ENCODE data around the gene SLC22A4. TPM values are rescaled to one million over a fixed set of nuclear protein-coding genes. Genes with fewer than 3 reads are reported as not detected.

SLC22A4 gene
- total RNA-seq, 1 donor from 2014 or later = 0.75 TPM

GRCh38 chr5:132353486-132353995, 59.3 kb downstream of the SLC22A4 start:
- no peak for DNase-seq (ENCODE audit: low read depth)
- H3K4me3 ChIP-seq (ENCODE audit: low read depth, low read length) = no peak overlapping the region
- TF ChIP-seq CTCF (conservative IDR thresholded peaks at IDR 0.05; ENCODE audit: low read depth, low read length) = no peak

- no peak for TF ChIP-seq CTCF (conservative IDR thresholded peaks at IDR 0.05; ENCODE audit: low read depth, low read length)
- no peak for DNase-seq (ENCODE audit: low read depth)
- H3K4me3 ChIP-seq (ENCODE audit: low read depth, low read length) = no peak overlapping the region
Observed at GRCh38 chr5:132354381-132355139, 60.4 kb downstream of the SLC22A4 start.

- H3K4me3 ChIP-seq (ENCODE audit: low read depth, low read length) = no peak overlapping the region
- no peak for DNase-seq (ENCODE audit: low read depth)
- TF ChIP-seq CTCF (conservative IDR thresholded peaks at IDR 0.05; ENCODE audit: low read depth, low read length) = no peak
Observed at GRCh38 chr5:132355140-132355765, 61.1 kb downstream of the SLC22A4 start.

GRCh38 chr5:132358775-132359174, 64.6 kb downstream of the SLC22A4 start:
- no peak for TF ChIP-seq CTCF (conservative IDR thresholded peaks at IDR 0.05; ENCODE audit: low read depth, low read length)
- H3K4me3 ChIP-seq (ENCODE audit: low read depth, low read length) = no peak overlapping the region
- DNase-seq (ENCODE audit: low read depth) = no peak

GRCh38 chr5:132362086-132362485, 67.9 kb downstream of the SLC22A4 start:
- TF ChIP-seq CTCF (conservative IDR thresholded peaks at IDR 0.05; ENCODE audit: low read depth, low read length) = no peak
- no peak overlapping the region for H3K4me3 ChIP-seq (ENCODE audit: low read depth, low read length)
- DNase-seq (ENCODE audit: low read depth) = no peak

GRCh38 chr5:132363431-132364112, 69.4 kb downstream of the SLC22A4 start:
- H3K4me3 ChIP-seq (ENCODE audit: low read depth, low read length) = no peak overlapping the region
- peak; percentile 94 for DNase-seq (ENCODE audit: low read depth)
- TF ChIP-seq CTCF (conservative IDR thresholded peaks at IDR 0.05; ENCODE audit: low read depth, low read length) = no peak
